RWPE2 (cell line): ENCODE data around the gene ERBB4.
A peak's percentile ranks its signal among the peaks of the same experiment; 100 is the strongest.

Experiments used
- ATAC-seq: fragments of 200-7000 bp; cut with Tn5 transposase; 3 replicates; pipeline ENCODE4 v1.9.1; 2021; ENCODE audit warnings: low read depth
- DNase-seq: peaks from one replicate; pipeline ENCODE4 v3.0.0-alpha.2; 2020; ENCODE audit warnings: low spot score
- H3K27ac ChIP-seq: fragments of 450-650 bp; 2 replicates; pipeline ENCODE4 v1.5.1; 2017; ENCODE audit warnings: mild to moderate bottlenecking; ENCODE audit not compliant: poor library complexity, severe bottlenecking
- H3K27me3 ChIP-seq: fragments of 250-450 bp; sonication (Bioruptor Pico); 2 replicates; pipeline ENCODE4 v1.5.1; 2021; ENCODE audit warnings: mild to moderate bottlenecking, moderate library complexity; ENCODE audit not compliant: insufficient read depth, poor library complexity, severe bottlenecking
- H3K36me3 ChIP-seq: fragments of 250-450 bp; sonication (Bioruptor Pico); 2 replicates; pipeline ENCODE4 v1.5.1; 2020; ENCODE audit warnings: low read depth, mild to moderate bottlenecking, moderate library complexity
- H3K4me1 ChIP-seq: fragments of 250-450 bp; sonication (Bioruptor Pico); 2 replicates; pipeline ENCODE4 v1.5.1; 2021; ENCODE audit warnings: mild to moderate bottlenecking, moderate library complexity; ENCODE audit not compliant: insufficient read depth, poor library complexity, severe bottlenecking
- H3K4me3 ChIP-seq: fragments of 250-450 bp; sonication (Bioruptor Pico); 2 replicates; pipeline ENCODE4 v1.5.1; 2021; ENCODE audit warnings: mild to moderate bottlenecking, moderate library complexity; ENCODE audit not compliant: severe bottlenecking
- H3K9me3 ChIP-seq: fragments of 250-450 bp; sonication (Bioruptor Pico); 2 replicates; pipeline ENCODE4 v1.5.1; 2021; ENCODE audit warnings: mild to moderate bottlenecking, moderate library complexity; ENCODE audit not compliant: severe bottlenecking
- CTCF ChIP-seq: fragments of 450-650 bp; IDR thresholded peaks from one replicate; pipeline ENCODE4 v1.5.1; 2017; ENCODE audit warnings: mild to moderate bottlenecking, moderate library complexity; ENCODE audit not compliant: poor library complexity, severe bottlenecking

ERBB4 gene

GRCh38 chr2:212098966-212099365 lies 439.6 kb downstream of the ERBB4 start:
- Histone ChIP-seq H3K4me3 (no peak overlapping the region), H3K27ac (no peak overlapping the region), H3K9me3 (no peaks in the 10 kb centered on the region), H3K36me3 (no peaks in the 10 kb centered on the region), H3K27me3 (no peaks in the 10 kb centered on the region), H3K4me1 (no peaks in the 10 kb centered on the region)
- no peak for DNase-seq
- no peak for TF ChIP-seq CTCF
- ATAC-seq, result no peak

- no peaks in the 10 kb centered on the region for H3K36me3 ChIP-seq
- H3K4me3 ChIP-seq, result no peak overlapping the region
- no peak for DNase-seq
- peak; percentile 50; the same call in 1 of the 3 replicates for ATAC-seq
- H3K9me3 ChIP-seq, result no peaks in the 10 kb centered on the region
- TF ChIP-seq CTCF, result no peak
- H3K27me3 ChIP-seq, result no peaks in the 10 kb centered on the region
- H3K27ac ChIP-seq, result no peak overlapping the region
- no peaks in the 10 kb centered on the region for H3K4me1 ChIP-seq
Measured at GRCh38 chr2:212097001-212097400, 441.6 kb downstream of the ERBB4 start.

GRCh38 chr2:212089873-212090272 lies 448.7 kb downstream of the ERBB4 start:
- no peaks in the 10 kb centered on the region for H3K27me3 ChIP-seq
- TF ChIP-seq CTCF, result no peak
- H3K9me3 ChIP-seq, result no peaks in the 10 kb centered on the region
- DNase-seq (no peak), ATAC-seq (no peak)
- no peaks in the 10 kb centered on the region for H3K4me1 ChIP-seq
- H3K36me3 ChIP-seq, result no peaks in the 10 kb centered on the region
- no peak overlapping the region for H3K4me3 ChIP-seq
- H3K27ac ChIP-seq, result no peak overlapping the region

- H3K36me3 ChIP-seq, result no peaks in the 10 kb centered on the region
- H3K4me1 ChIP-seq, result no peaks in the 10 kb centered on the region
- TF ChIP-seq CTCF, result no peak
- H3K27me3 ChIP-seq, result no peaks in the 10 kb centered on the region
- DNase-seq (no peak), ATAC-seq (no peak)
- H3K4me3 ChIP-seq, result no peak overlapping the region
- no peak overlapping the region for H3K27ac ChIP-seq
- no peaks in the 10 kb centered on the region for H3K9me3 ChIP-seq
Measured at GRCh38 chr2:212088353-212088752, 450.2 kb downstream of the ERBB4 start.

- Histone ChIP-seq H3K4me1 (no peaks in the 10 kb centered on the region), H3K9me3 (no peaks in the 10 kb centered on the region), H3K4me3 (no peak overlapping the region), H3K36me3 (no peaks in the 10 kb centered on the region), H3K27me3 (no peaks in the 10 kb centered on the region), H3K27ac (no peak overlapping the region)
- DNase-seq (no peak), ATAC-seq (no peak)
- no peak for TF ChIP-seq CTCF
Measured at GRCh38 chr2:212083492-212083891, 455.1 kb downstream of the ERBB4 start.
